AG10803 (cell line): ENCODE results near the gene DPF3.

Experiments used
- DNase-seq: peaks from one replicate; pipeline ENCODE4 v3.0.0; 2010; ENCODE audit warnings: low read depth
- H3K4me3 ChIP-seq: 2 replicates; pipeline ENCODE4 v1.5.1; 2011; ENCODE audit warnings: mild to moderate bottlenecking, low read length, control low read depth
- CTCF ChIP-seq: conservative IDR thresholded peaks from 2 replicates; pipeline ENCODE4 v1.5.1; 2011; ENCODE audit warnings: mild to moderate bottlenecking, low read length, control low read depth, inconsistent platforms

DPF3 gene

GRCh38 chr14:72792051-72792788 lies 101.7 kb downstream of the DPF3 start:
- no peak for TF ChIP-seq CTCF
- no peak for DNase-seq
- no peak overlapping the region for H3K4me3 ChIP-seq

DNA sequence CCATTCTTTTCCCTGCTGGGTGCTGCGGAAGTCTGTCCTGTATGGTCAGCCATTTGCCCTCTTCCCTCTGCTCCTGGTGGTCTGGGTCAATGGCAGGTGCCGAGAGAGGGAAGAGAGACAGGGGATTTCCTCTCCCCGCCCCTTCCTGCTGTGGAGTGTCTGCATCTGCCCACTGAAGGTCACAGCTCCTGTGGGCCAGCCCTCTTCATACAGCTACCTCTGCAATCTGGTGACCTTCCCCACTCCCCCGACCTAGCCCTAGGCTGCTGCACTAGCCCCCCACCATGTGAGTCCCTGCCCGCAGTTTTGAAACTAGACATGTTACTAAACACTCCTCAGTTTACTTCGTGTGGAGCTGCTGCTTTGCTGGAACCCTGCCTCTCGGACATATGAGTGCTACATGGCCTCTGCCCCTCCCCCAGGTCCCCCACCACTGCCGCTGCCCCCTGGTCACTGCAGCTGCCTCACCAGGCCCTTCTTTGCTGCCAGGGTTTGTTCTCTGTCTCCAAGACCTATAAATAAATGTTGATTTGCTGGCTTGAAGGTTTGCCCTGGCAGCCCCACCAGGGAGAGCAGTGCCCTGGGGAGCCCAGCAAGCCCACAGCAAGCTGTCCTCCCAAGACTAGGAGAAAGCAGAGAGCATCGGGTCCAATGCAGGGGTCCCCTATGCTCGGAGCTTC lies 102.9 kb downstream of the DPF3 start:
- DNase-seq, result no peak
- H3K4me3 ChIP-seq, result no peak overlapping the region
- TF ChIP-seq CTCF, result no peak

DNA sequence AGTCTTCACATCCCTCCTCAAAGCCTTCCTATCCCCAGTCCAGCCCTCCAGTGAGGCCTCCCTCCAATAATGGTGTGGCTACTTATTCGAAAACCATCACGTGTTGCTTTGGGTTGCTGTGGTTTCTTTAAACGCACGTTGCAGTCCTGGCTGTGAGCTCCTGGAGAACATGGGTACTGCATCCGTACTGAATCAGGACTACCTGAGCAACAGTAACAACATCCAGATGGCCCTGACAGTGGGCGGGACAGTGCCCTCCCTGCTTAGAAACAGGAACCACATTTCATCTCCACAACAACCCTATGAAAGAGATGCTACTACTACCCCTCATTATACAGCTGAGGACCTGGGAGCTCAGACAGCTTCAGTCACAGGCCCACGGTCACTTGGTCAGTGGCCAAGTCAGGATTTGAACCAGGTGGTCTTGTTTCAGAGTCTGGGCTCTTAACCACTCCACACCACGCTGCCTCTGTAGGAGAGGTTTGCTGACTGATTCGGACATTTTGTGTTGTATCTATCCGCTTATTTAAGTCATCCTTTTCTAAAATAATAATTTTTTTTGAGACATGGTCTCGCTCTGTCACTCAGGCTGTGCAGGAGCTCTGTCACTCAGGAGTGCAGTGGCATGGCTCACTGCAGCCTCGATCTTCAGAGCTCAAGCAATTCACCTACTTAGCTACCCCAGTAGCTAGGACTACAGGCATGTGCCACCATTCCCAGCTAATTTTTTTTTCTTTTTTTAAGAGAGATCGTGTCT lies 104.8 kb downstream of the DPF3 start:
- no peak overlapping the region for H3K4me3 ChIP-seq
- no peak for DNase-seq
- no peak for TF ChIP-seq CTCF

DNA sequence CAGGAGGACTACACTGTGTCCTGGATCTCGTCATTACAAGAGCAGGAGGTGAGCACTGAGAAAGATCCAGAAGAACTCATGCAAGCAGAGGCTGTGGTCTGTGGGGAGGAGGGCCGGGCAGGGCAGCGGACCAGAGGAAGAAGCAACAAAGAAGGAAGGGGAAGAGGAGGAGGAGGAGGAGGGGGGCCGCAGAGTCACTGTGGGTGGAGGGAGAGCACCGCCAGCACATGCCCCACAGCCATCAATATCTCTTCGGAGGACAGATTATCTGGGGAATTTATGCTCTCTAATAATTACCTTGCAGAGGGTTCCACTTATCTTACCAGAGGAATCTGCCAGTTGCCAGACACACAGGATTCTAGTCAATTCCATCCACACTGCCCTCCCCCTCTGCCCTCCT lies 105.6 kb downstream of the DPF3 start:
- no peak overlapping the region for H3K4me3 ChIP-seq
- no peak for TF ChIP-seq CTCF
- no peak for DNase-seq

DNA sequence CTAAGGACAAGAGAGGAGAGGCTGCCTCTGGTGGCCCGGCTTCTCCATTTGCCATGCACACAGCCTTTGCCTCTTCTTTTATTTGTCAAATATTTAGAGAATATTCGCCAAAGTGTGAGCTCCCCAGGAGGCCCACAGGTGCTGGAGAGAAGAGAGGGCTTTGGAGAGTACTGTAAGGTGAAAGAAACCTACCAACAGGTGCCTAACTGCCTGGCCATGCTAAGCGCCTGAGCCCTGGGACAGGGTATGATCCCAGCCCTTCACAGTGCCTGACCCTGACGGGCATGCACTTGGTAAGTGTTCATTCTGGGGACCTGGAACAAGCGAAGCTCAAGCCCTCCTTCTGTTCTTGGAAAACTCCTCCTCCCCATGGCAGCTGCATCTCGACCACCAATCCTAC lies 106.1 kb downstream of the DPF3 start:
- TF ChIP-seq CTCF, result no peak
- no peak for DNase-seq
- H3K4me3 ChIP-seq, result no peak overlapping the region

DNA sequence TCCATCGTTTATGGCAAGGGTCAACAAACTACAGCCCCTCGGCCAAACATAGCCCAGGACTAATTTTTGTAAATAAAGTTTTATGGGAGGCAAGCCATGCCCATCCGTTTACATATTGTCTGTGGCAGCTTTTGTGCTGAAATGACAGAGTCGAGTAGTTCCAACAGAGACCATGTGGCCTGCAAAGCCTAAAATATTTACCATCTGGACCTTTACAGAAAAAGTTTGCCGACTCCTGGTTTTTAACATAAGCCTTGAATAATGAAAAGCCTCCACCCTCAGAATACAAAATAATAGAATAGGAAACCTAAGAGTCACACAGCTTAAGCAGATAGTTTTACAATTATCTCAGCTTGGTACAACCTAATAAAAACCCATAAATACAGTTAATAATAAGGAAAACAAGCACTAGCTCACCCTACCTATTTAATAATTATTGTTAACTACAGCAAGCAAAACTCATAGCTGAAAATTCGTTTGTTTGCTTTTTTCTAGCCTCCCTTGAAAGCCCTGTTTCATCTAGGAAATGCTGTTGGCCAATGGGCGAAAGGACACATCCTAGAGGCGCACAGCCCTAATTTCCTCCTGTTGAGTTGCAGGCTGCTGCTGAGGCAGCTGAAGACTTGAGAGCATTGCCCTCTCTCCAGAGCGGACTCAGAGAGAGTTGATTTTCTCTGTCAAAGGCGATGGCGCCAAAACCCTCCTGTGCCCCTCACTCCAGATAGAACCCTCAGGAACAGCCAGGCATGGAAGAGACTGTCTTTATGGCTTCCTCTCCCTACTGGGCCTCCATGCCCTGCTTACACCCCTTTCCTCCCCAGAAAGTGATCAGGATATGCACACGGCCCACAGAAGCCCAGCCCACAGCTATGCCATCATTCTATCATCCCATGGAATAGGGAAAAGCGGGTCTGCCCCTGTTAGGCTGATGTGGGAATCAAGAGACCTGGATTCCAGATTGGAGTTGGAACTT lies 107.2 kb downstream of the DPF3 start:
- TF ChIP-seq CTCF, result no peak
- H3K4me3 ChIP-seq, result no peak overlapping the region
- no peak for DNase-seq
